ENCODE data around the gene GPR141. TPM values are rescaled to one million over a fixed set of nuclear protein-coding genes. Genes with fewer than 3 reads are reported as not detected.
A peak's percentile ranks its signal among the peaks of the same experiment; 100 is the strongest.

GPR141 gene
- polyA plus RNA-seq, 4 donors = 0.22 to 0.49 (median 0.34) TPM

DNA sequence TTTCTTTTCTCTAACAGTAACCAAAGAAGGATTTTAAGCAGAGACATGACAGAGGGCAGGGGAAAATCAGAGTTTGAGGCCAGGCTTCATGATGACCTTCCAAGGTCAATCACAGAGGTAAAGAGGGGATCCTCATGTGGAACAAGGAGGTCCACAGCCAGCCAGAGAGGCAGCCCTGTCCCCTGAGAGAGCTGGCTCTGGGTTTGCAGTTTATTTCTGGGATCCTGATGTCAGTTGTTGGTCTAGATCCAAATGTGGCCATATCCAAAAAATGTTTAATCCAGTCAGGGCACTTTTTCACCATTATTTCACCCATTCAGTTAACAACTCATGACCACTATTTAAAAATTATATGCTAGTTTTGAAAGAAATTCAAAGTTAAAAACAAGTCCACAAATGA lies 45.6 kb downstream of the GPR141 start:
- no peak for DNase-seq (ENCODE audit: low read depth in 4 of 4, low spot score in 3 of 4)

DNA sequence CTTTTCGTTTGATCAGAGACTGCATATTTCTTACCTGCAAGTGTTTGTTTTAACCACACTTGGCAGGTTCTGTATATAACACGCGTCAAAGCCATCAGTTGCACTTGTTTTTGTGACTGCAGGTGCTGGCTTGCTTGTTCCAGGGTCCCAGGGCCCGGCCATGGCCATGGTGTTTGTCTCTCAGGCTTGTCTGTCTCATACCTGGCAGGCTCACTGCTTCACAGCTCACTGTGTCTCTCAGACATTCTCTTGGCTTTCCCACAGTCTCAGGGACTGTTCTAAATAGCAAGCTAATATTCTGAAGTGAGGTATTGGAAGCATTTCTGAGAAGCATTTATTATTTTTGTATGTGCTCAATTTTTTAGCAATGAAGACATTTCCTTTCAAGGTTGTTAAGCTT lies 46.9 kb downstream of the GPR141 start:
- no peak for DNase-seq (ENCODE audit: low read depth in 4 of 4, low spot score in 3 of 4)

DNA sequence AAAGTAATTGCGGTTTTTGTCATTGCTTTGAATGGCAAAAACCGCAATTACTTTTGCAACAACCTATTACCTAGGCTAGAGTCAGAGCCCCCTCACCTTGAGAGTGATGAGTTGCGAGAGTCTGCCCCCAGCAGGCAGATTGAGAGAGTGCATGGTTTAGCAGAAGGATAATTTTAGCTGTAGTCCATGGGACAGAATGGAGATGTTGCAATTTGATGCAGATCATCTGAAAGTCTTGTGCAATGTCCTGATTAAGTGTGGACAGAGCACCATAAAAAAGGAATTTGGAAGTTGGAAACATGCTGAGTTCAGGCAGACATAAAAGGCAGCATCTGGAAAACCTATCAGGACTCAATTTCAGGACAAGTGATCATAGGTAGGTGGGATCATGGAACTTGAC lies 48.7 kb downstream of the GPR141 start:
- DNase-seq (ENCODE audit: low read depth in 4 of 4, low spot score in 3 of 4) = peak in 2 of 4 donors; percentile 6 to 7

DNA sequence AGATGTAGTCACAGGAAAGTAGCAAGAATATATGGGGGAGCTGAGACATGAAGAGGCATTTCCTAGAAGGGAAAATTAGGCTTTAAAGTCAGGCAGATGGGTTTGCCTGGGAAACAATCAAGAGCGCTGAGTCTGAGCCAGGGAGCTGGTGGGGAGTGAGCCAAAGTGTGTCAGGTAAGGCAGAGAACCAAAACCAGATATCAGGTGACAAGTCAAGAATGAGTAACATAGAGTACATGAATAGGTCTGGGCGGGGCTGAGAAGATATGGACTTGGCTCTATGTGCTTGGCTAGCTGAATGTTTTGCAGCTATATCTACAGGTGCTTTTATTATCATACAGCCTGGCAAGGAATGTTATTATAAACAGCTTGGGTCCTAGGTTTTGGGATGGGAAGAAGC lies 49.3 kb downstream of the GPR141 start:
- DNase-seq (ENCODE audit: low read depth in 4 of 4, low spot score in 3 of 4) = no peak

DNA sequence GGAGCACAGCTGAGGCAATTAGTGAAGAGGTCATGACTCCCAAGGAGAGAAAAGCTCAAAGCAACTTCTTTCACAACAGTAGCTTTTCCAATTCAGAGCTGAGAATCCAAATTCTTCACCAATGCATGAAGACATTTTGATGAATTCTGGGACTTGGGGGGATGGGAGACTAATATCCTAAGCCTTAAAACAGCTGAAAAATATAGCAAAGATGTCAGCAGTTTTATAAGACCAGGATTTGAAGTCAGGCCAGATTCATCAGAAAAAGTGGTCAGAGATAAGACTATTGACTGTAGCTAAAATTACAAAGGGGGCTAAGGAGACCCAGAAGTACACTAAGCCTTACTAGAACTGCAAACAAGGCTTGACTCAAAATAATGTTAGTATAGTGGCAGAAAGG lies 51.6 kb downstream of the GPR141 start:
- no peak for DNase-seq (ENCODE audit: low read depth in 4 of 4, low spot score in 3 of 4)

DNA sequence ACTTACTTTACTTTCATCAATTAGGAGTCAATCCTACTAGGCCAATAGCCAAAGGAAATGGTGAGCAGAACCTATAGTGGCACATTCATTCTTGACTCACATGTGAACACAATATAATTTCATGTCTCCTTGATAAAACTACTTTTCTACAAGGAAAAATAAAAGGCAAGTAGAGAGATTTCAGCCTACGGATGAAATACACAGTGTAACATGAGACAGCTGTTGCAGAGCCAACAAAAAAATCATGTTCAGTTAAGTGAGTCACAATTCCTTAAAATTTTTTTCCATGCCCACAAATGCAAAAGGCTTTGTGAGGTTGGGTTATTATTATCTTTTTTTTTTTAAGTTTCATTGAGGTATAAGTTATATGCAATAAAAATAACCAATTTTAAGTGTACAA lies 54.8 kb downstream of the GPR141 start:
- DNase-seq (ENCODE audit: low read depth in 4 of 4, low spot score in 3 of 4) = peak in 2 of 4 donors; percentile 5 to 6

DNA sequence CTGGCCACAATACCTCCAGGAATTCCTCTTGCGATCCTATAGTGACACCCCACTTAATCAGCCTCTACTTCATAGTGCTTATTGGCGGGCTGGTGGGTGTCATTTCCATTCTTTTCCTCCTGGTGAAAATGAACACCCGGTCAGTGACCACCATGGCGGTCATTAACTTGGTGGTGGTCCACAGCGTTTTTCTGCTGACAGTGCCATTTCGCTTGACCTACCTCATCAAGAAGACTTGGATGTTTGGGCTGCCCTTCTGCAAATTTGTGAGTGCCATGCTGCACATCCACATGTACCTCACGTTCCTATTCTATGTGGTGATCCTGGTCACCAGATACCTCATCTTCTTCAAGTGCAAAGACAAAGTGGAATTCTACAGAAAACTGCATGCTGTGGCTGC lies 56.8 kb downstream of the GPR141 start:
- DNase-seq (ENCODE audit: low read depth in 4 of 4, low spot score in 3 of 4) = no peak

DNA sequence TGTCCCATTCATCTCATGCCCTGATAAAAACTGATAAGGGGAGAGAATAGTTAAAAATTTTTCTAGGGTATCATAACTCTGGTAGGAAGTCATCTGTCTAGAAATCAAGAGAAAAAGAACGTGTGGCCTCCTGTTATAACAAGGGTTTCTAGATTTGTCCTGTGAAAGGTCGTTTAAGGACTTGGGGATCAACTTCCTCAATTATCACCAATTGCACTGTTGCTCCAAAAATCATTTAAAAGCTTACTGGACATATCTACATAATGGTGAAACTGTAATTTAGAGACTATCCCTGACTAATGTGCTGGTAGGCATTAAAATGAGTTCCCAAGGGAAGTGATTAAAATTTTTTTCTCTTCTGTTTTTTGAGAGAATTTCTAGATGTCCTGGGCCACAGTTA lies 58.2 kb downstream of the GPR141 start:
- no peak for DNase-seq (ENCODE audit: low read depth in 4 of 4, low spot score in 3 of 4)

DNA sequence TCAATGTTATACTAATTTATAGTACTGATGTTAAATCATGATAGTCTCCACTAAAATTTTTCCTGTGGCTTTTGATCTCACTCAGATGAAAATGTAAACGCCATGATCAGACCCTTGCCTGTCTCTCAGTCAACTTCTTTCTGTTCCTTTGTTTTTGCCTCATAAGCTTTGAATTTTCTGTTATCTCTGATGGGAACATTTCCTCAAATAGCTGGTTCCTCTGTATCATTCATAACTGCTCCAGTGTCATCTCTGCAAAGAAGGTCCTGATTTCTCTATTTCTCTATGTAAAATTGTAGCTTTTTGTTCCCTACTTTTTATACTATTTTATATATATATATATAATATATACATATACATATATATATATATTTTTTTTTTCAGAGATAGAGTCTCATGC lies 67.5 kb downstream of the GPR141 start:
- DNase-seq (ENCODE audit: low read depth in 4 of 4, low spot score in 3 of 4) = no peak

DNA sequence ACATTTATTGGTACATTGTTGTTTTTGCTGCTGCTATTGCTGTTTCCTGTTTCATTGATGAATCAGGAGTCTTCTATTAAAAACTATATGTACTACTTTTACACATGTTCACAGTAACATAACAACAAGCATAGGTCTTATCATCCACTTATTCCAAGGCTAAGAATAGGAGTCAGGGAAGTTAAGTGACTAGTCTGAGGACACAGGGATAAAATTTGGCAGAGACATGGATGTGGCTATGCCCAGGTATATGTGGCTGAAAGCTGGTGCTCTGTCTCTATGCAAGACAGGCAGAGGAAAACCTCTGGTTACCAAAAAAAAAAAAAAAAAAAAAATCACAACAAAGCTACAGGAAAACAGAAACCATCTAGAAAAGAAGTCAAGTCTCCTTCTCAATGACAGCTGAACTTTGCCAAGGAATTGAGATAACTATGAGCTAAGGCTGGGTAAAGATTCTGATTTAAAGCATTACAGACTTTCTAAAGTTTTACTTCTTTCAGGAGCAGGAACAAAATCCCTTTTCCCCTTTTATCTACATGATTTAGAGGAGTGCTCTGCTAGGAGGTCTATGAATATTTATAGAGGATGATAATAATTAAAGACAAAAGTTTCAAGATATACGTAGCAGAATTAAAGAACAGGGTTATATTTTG lies 70.0 kb downstream of the GPR141 start:
- DNase-seq (ENCODE audit: low read depth in 4 of 4, low spot score in 3 of 4) = no peak

DNA sequence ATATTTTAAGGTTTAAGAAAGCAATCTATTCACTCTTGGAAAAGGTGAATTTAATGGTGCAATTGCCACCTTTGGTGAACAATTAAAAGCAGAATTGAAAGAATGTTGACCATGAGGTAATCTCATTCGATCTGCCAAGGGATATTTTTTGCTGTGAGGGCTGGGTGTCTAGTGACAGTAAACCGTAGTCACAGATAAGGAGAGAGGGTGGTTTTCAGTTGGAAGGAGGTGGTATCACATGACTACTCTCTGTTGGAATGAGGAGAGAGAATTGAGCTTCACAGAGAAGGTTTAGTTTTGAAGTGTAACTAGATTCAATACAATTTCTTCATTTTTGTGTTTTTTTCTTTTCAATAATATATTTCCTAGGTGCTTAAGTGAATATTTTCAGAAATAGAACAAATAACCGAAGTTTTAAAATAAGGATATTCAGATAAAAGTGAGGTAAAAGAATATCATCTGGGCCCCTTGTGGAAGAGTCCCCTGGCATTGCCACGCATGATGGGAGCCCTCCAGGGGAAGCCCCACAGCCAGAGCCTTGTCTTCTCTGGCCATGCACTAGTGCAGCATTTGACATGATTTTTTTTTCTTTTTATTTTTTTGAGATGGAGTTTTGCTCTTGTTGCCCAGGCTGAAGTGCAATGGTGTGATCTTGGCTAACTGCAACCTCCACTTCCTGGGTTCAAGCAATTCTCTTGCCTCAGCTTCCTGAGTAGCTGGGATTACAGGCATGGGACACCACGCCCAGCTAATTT lies 73.4 kb downstream of the GPR141 start:
- DNase-seq (ENCODE audit: low read depth in 4 of 4, low spot score in 3 of 4) = no peak

DNA sequence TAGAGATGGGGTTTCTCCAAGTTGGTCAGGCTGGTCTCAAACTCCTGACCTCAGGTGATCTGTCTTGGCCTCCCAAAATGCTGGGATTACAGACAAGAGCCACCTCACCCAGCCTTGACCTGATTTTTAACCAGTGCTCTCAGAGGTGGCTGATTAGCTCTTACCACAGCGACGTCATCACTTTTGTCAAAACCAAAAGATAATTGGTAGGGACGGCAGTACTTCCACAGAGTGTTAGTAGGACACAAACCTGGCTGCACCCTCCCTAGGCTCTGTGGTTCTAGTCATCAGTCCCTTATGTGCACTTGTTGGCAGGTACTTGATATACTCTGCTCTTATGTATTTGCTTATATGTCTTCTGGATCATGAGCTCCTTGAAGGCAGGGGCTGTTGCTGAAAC lies 74.0 kb downstream of the GPR141 start:
- no peak for DNase-seq (ENCODE audit: low read depth in 4 of 4, low spot score in 3 of 4)

DNA sequence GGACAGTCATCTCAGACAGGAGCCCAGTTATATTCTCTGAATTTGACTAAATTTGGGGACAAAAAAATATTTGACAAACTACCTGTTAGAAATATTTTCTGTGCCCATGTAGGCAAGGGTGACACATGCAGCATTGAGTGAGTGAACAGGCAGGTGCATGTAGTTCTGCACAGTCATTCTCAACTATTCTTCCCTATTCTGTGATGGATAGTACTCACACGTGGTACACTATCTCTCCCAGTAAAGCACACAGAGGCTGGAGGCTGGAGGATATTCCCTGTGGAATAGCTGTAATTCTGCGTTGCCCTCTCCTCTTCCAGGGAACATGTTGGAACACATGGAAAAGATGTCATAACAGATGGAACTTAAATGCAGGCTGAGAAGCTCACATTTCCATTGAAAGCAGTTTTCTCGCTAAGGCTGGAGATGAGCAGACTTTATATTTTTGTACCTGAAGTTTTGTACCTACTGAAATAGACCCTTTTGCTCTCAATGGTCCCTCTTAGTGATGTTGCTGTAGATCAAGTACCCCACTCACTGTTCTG lies 75.0 kb downstream of the GPR141 start:
- DNase-seq (ENCODE audit: low read depth in 4 of 4, low spot score in 3 of 4) = no peak

DNA sequence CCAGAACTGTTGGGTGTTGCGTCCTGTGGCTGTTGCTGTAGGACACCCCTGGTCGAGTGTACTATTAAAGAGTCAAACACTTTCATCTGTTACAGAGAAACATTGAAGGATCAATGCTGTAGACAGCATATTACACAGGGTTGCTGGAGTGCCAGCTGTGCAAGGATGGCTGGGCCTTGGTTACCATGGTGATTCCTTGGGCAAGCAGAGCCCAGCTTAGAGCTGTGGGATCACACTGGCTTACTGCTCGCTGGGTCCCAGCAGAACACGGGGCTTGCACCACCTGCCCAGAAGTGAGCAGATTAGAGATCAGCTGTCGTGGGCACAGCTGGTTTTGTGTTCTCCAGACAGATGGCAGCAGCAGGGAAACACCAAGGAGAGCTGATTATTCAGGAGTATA lies 76.0 kb downstream of the GPR141 start:
- DNase-seq (ENCODE audit: low read depth in 4 of 4, low spot score in 3 of 4) = no peak

DNA sequence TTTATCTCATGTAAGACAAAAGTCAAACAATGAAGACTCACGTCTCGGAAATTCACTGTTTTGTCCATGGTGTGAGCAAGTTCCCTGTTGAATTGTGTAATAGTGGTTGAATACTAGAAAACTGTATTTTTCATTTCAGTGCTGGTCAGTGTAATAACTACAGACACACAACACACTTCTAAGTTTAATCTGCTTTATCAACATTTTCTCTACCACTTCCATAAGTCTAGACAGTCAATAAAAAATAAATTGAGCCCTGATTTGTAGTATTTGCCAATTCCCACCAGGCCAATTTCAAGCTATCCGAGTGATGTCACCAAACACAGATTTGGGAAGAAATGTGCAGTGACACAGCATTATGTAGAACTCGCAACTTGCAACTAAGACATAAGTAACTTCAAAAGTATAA lies 81.9 kb downstream of the GPR141 start:
- DNase-seq (ENCODE audit: low read depth in 4 of 4, low spot score in 3 of 4) = no peak

DNA sequence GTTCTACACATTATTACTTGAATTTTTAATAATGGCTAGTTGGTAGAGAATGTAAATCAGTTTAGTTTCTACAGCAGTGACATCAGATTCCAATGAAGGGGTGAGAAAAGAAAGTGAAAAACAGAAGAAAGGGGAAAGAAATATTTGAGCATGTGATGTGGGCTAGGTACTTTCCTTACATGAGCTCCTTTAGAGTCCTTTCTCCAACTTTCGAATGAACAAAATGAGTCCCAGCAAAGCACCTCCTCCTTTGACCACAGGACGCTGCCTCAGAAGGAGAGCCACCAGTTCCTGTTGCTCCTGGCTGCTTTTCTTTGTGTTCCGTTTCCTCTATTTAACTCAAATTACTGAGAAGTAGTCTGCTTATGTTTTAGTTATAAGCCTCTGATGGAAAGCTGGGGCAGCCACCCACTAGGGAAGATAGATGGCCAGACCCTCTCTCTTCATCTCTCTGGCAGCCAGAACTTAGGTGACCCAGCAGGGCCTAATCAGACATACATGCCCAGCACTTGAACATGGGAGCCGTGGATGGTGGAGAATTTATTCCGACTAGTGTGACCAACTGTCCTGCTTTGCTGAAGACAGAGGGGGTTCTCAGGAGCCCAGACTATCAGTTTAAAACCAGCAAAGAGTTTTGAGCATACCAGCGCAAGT lies 82.4 kb downstream of the GPR141 start:
- DNase-seq (ENCODE audit: low read depth in 4 of 4, low spot score in 3 of 4) = no peak

DNA sequence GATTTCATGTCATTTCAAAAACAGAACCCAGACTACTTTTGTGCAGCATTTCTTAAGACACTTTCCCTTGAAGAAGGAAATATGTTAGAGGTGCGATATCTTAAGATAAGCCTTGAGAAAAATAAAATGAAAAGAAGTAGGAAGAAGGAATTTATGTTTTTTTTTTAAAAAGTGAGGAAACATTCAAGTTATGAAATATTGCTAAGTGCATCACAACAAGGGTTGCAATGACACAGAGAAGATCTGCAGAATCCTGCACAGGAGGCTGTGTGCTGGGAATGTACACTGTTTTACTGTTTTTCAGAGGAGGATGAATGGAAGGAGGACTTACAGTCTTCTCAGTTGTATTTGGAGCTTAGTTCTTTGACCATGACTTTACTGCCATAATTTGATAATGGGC lies 85.0 kb downstream of the GPR141 start:
- no peak for DNase-seq (ENCODE audit: low read depth in 4 of 4, low spot score in 3 of 4)

DNA sequence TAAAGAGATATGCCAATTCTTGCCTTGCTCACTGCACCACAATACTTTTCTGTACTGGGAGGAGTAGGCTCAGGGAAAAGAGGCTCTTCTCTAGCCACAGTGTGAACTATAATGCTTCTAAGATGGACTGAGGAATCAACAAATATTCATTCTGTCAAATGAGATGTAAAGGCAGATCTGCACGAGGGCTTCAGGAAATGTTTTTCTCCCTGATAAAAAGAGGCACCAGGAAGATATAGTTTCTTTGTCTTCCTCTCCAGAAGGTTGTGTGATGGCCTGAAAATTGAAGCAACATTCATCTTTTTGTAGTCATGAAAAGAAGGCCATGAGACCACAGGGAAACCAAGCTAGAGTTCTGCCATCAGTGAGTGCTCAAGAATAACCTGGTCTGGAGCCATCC lies 85.7 kb downstream of the GPR141 start:
- no peak for DNase-seq (ENCODE audit: low read depth in 4 of 4, low spot score in 3 of 4)

DNA sequence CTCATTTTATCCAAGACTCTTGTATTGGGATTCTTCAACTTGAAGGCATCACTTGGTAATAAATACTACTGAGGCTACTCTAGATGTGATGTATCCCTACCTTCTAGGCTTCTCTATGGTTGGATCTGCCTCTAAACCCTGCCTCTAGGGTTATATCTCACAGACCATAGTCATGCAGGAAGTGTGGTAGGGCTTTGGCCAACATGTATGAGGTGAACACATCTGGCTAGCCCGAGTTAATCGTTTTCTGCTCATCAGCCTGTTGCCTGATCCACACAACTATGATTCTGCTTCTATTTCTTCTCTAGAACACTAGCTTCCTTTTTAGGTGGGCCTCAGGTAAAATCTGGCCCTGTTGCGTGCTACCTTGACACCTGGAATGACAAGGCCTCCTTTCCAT lies 86.2 kb downstream of the GPR141 start:
- DNase-seq (ENCODE audit: low read depth in 4 of 4, low spot score in 3 of 4) = no peak

DNA sequence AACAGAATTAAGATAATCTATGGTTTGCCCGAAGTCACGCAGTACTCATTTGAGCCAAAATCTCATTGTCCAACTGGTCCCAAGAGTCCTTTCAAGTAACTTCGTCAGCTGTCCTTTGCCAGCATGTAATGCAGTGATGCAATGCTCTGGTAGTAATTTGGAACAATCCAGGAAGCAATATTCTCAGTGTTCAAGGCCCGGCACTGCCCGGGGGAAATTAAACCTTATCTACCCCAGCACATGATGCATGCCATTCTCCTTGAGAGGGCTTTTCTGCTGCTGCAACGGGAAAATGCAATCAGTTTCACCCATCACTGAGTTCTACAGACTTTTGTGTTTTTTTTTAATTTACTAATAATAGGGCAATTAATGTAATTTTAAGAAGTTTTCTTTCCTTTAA lies 87.3 kb downstream of the GPR141 start:
- DNase-seq (ENCODE audit: low read depth in 4 of 4, low spot score in 3 of 4) = no peak

DNA sequence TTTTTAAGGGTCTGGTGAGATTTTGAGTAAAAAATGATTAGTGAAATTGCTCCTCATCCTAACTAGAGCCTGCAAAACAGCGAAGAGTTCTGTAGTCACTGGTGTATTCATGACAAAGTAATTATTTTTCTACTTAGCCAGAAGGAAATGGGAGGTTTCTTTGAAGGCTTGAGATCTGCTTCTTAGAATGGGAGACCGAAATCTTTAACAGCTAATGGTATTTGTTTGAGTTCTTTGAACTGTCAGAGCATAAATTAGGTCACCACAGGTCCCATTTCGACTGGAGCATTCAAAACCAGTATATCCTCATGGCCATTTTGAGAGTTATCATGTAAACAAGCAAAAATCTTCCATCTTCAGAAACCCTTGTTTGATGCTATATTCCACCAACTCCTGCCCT lies 87.8 kb downstream of the GPR141 start:
- DNase-seq (ENCODE audit: low read depth in 4 of 4, low spot score in 3 of 4) = no peak

DNA sequence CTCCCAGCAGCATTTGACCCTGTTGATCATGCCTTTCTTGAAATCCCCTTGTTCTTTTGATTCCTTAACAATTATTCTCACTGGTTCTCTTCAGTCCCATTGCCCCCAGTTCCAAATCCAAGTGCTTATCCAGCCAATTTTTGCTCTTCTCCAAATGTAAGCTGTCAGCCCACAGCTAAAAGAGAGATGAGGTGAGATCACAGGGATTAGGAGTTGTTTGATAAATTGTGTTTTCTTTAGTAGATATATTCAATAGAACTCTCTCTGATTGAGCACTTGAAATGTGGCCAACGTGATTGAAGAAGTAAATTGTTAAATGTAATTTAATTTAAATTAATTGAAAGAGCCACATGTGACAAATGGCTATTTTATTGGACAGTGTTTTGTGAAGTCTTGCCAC lies 88.2 kb downstream of the GPR141 start:
- DNase-seq (ENCODE audit: low read depth in 4 of 4, low spot score in 3 of 4) = no peak
